GM19043 (cell line): Measurements from ENCODE around the gene DOCK3.

Experiments
- ATAC-seq: cut with Tn5 transposase; IDR thresholded peaks from one replicate; pipeline ENCODE4 v1.9.1; 2021; ENCODE audit warnings: low read depth; ENCODE audit not compliant: unreplicated experiment

The DOCK3 gene, protein sequence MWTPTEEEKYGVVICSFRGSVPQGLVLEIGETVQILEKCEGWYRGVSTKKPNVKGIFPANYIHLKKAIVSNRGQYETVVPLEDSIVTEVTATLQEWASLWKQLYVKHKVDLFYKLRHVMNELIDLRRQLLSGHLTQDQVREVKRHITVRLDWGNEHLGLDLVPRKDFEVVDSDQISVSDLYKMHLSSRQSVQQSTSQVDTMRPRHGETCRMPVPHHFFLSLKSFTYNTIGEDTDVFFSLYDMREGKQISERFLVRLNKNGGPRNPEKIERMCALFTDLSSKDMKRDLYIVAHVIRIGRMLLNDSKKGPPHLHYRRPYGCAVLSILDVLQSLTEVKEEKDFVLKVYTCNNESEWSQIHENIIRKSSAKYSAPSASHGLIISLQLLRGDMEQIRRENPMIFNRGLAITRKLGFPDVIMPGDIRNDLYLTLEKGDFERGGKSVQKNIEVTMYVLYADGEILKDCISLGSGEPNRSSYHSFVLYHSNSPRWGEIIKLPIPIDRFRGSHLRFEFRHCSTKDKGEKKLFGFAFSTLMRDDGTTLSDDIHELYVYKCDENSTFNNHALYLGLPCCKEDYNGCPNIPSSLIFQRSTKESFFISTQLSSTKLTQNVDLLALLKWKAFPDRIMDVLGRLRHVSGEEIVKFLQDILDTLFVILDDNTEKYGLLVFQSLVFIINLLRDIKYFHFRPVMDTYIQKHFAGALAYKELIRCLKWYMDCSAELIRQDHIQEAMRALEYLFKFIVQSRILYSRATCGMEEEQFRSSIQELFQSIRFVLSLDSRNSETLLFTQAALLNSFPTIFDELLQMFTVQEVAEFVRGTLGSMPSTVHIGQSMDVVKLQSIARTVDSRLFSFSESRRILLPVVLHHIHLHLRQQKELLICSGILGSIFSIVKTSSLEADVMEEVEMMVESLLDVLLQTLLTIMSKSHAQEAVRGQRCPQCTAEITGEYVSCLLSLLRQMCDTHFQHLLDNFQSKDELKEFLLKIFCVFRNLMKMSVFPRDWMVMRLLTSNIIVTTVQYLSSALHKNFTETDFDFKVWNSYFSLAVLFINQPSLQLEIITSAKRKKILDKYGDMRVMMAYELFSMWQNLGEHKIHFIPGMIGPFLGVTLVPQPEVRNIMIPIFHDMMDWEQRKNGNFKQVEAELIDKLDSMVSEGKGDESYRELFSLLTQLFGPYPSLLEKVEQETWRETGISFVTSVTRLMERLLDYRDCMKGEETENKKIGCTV (N-terminal part only)

DNA sequence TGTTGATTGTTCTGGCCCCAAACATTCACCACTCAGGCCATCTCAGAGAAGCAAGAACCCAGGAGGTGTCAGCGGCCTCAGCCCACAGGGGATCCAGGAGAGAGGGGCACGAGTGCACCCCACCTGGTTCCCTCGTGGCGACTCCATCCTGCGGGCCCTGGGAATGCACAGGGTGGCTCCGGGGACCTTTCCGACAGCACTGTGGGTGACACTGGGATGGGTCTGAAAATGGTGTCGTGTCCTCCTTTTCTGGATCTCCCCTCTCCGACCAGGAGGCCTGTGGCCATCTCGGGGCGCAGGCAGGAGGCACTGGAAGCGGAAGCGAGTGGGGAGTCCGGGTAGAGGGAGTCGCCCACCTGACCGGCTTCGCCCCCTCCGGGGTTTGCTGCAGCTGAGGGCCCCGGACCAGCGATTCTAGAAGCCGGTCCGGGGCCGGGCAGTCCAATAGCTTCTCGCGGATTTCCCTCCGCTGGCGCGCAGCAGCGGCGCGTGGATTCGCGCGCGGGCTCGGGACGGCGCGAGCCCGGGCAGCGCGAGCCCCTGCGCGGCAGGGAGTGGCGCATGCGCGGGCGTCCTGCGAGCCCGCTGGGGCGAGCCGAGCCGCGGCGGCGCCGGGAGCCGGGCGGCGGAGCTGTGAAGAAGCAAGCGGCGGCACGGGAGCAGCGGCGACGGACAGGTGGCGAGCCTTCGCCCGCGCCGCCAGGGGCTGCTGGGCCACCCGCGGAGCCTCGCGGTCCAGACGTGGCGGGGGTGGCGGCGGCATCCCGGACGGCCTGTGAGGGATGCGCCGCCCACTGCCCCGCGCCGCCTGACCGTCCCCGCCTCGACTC is at the start of gene DOCK3:
Gene DOCK3, plus strand, starts transcription at position 579 of the 830 bp plus-strand sequence. CDS start 337 bp downstream, outside the sequence.
- ATAC-seq = no peak

DNA sequence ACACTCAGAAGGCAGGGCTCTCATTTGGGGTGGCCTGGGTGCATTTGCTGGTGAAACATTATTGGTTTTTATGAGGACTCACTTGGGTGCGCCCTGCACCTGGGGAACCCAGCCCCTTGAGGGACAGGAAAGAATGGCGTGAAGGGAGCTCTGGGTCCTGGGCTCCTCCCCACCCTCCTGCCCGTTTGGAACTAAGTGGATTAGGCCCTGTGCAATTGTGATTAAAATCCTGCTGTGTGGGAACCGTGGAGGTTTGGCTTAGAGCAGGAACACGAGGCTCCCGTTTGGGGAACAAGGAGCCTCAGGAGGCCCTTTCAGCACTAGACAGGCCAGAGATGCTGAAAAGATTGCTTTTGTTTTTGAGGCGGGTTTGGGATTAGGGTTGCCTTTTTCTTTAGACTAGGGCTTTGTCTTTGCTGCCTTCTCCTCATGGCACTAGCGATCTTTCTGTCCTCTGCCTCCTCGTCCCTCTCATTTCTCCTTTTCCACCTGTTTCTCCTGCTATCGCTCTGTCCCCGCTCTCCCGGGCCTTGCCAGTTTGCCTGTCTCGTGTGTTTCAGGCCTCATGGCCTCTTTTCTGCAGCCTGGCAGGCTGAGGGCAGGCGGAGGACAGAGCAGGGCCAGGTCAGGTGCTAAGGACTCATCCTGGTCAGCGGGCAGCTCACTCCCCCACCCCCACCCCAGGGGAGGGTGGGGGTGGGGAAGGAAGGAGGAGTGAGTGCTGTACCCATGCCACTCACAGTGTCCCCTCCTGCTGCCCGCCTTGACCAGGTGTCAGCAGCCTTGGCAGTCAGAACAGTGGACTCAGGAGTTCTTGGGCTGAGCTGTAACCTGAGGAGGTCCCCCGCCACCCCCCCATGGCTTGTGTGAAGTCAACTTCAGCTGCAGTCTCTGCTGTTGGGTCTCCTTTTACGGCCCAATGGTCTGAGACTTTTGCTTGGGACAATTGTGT is 49.2 kb upstream of the DOCK3 start:
- ATAC-seq = no peak

DNA sequence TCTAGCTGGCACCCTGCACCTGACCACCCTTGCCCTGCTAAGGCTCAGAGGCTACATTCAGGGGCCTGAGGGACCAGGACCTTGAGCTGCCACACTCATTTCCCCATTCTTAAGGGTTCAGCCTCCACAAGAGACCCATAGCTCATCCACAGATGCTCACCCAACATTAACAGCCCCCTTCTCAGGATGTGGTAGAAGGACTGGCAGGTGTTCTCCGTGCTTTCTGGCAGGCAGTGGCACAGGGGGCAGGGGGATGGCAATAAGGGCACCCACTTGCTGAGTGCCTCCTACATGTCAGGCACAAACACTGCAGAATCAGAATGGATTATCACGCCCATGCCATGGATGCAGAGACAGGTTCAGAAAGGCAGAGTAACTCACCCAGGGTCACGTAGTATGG is 48.3 kb upstream of the DOCK3 start:
- ATAC-seq = no peak

DNA sequence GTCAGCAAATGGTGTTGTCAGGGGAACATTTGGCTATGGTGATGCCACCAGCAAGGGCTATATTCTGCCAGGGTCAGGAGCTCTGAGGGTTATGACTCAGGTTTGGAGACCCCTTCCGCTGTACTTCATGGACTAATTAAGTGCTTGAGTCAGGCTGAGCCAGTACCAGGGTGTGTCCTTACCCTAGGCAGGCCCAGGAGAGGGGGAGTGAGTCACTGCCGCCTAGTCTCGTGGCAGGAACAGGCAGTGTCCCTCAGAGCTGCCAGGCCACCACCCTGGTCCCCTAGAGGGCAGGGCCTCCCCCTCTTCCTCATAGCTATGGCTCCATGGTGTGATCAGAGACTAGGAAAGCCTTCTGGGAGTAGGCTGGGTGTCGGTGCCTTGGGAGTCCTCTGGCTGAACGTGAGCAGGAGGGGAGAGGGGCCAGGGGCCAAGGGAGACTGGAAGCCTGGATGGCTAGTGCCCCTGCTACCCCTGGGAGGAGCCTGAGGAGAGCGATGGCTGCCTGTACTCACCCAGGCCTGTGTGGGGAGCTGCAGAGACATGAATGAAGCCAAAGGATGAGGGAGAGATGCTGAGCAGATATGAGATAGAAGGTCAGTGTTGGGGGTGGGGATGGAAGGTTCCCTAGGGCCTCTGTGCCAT is 47.2 kb upstream of the DOCK3 start:
- no peak for ATAC-seq

DNA sequence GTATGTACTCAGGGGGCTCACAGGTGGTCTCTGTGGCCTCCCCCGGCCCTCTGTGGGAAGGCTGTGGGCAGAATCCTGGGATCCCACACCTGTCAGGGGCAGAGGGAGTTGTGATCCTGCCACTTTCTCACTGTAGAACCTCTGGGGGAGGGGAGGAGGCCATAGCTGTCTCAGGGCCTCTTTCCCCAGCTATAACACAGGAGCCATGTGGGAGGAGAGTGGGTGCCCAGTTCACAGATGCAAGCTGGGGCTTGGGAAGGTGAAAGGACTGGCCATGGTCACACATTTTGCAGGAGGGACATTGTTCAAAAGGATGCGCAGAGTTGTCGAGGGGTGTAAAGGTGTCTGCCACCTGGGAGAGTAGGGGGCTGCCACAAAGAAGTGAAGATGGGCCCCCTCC is 46.1 kb upstream of the DOCK3 start:
- no peak for ATAC-seq

DNA sequence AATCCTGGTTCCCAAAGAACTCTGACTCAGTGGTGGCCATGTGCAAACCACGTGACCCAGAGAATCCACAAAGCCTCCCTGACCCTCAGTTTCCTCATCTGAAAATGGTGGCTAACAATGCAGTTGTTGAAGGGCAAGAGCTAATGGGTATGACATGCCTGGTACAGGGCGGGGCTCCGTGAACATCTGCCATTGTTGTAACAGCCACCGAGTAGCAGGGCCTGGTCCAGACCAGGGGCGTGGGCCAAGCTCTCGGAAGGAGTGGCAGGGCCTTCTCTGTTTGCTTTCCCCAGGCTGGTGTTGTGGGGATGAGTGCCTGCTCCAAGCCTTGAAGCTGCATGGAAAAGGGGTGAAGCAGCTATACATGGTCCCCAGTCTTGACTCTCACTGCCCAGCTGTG is 44.3 kb upstream of the DOCK3 start:
- ATAC-seq = no peak

DNA sequence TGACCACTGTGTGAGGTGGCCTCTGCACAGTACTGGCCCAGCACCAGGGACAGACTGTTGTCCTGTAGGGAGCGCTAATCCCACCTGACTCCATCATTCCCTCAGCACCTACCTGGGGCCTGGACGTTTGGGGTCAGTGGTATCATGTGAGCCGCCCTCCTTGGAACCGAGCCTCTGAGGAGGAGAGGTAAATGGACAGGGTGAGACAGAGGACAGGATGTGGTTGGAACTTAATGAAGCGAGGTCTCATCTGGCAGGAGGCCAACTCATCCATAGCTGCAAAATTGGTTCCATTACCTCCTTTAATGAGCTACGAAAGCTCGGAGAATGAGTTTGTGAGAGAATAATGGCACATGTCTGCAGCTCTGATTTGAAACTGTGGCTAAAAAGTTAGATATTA is 43.9 kb upstream of the DOCK3 start:
- ATAC-seq = no peak

DNA sequence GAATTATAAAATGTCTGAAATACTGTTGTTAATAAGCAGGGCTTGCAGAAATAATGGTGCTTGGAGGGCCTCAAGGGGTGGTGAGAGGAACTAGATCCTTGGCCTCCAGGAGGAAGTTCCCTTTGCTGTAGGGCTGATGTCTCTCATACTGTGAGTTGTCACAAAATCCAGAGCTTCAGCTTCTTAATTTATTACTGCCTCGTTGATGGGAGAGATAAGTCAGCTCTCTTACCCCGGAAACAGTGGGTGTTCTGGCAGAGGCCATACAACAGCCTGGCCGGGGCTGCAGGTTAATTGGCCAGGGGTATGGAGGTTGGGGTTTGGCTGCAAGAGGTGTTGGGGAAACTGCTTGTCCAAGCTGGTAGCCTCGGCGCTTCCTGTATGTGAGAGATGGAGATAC is 42.3 kb upstream of the DOCK3 start:
- ATAC-seq = no peak

DNA sequence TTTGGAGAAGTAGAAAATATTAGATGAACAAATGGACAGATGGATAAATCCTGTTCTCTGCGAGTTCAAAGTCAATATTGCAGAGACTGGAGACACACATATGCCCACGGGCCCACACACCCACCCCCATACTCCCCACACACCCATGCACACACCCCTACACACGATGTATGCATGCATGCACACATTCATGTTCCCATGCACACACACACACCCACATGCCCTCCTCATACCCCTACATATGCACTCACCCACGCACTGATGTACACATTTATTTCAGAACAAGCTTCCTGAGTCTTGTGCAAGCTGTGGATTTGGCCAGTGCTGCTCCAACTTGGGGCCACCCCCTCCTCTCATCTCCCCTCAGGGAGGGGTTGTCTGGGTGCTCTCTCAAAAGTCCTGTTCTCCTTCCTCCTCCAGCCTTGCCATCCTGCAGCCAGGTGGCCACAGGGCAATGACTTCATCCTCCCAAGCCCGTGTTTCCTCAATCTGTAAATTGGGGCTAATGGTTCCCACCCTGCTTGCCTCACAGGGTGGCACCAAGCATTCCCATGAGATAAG is 41.4 kb upstream of the DOCK3 start:
- no peak for ATAC-seq

DNA sequence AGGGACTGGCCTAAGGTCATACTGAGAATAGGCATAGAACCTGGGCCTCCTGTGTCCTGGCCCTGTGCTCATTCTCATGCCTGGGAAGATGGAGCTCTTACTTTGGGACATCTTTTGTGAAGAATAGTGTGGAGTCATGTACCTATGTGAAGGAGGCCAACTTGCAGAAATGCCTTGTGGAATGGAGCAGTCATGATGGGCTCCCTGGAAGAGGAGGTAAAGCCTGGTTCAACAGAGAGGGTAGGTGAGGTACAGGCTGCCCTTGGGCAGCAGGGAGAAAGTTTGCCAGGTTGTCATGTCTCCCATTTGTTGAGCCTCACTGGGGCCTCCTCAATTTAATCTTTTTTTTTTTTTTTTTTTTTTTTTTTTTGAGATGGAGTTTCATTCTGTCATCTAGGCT is 39.7 kb upstream of the DOCK3 start:
- ATAC-seq = no peak

DNA sequence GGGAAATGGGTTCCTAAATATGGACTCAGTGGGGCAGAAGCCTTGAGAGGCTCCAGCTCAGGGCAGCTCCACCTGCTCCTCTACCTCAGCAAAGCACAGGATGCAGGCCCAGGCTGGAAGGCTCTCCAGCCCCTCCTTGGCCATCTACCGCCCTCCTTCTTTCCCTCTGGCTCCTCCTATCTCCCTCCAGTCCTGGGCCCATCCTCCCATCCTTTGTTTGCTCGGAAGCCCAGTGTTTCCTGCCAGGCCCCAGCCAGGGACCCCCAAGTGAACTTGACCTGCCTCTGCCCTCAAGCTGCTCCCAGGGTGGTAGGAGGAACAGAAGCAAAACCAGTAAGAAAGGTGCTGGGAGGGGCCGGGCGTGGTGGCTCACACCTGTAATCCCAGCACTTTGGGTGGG is 37.7 kb upstream of the DOCK3 start:
- no peak for ATAC-seq

DNA sequence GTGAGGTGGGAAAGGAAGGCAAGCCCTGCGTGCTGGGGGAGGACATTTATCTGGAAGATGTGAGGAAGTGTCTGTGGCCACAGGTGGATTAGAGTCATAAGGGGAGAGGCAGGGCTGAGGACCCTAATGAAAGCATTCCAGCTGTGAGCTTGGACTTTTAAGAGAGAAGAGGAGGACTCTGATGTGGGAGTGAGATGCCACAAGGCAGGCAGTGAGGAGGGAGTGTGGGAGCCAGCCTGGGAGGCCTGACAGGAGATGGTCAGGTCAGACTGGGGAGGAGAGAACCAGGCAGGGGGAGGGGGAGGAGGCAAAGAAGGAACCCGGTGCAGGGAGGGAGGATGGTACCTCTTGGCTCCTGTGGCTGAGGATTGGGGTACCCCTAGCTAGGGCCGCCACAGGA is 36.8 kb upstream of the DOCK3 start:
- ATAC-seq = no peak

DNA sequence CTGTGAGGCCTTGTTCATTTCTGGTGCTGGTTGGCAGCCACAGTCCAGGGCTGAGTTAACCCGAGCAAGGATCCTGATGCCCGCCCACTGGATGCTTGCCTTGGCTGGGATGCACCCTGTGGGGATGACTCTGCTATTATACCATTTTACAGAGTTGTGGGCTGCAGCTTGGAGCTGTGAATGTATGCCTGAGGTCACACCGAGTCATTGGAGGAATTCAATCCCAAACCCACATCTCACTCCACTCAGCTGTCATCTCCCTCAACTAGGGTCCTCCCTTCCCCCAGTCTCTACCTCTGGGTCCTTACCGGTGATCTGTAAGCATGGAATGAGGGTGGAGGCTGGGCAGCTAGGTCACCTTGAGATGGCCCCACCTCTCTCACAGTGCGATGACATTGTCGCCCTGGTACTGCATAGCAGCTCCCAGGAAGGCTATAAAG is 35.7 kb upstream of the DOCK3 start:
- ATAC-seq = no peak

DNA sequence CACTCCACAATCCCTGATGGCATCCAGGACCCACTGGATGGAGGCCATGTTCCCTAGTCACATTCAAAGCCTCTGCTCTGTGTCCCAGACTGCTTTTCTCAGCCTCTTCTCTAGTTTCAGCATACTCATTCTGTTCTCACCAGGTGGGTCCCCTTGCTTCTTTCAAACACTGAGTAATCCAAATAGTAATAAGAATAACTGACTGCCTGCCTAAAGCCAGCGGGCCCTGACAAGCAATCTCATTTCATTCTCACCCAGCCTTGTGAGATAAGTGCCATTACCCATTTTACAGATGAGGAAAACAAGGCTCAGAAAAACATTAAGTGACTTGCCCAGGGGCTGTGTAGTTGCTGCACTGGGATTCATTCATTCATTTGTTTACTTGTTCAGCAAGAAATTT is 32.3 kb upstream of the DOCK3 start:
- ATAC-seq = no peak

DNA sequence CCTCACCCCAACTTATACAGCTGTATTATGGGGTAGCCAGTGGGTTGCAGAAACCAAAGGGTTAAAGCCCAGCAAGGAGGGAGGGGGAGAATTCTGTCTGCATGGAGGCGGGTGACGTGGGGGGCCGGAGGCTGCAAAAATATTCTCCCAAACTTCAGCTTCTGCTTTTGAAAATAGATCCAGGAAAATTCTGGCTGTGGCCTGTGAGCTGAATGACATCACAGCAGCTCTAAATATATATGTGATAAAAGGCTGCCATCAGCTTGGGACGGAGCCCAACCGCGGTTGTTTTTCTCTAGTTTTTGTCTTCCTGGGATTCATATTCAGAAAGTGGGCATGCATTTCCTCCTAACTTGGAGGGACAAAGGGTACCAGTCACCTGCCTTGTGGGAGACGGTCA is 30.2 kb upstream of the DOCK3 start:
- ATAC-seq = no peak

DNA sequence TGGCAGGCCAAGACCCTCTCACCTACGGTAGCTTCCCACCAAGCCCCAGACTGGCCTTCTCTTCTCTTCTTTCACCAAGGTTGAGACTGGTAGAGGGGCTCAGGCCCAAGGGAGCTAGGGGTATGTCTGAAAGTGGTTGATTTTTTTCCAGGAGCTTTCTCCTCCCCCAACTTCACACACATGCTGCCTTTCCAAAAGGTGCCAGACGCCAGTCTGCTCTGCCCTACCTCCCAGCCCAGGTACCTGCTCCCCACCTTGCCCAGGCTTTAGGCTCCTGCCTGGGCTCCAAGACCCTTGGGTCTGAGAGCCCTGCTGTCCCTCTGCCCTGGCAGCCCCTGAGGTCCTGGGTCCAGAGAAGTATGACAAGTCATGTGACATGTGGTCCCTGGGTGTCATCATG is 29.3 kb upstream of the DOCK3 start:
- ATAC-seq = no peak

DNA sequence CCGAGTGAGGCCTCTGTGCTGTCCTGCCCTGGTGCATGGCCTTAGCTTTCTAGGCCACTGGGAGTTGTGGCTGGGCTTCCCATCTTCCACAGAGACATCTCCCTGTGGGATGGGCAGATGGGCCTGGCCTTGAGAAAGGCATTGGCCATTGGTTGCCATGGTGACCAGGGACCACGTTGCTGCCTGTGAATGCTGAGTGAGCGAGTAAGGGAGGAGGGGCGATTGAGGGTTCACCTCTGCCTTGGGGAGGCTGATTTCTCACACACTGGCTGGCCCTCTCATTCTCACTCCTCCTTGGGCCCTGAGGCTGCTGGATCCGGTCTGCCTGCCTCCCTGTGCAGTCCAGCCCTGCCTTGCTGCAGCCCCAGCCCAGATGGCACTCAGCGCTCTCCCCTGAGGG is 26.4 kb upstream of the DOCK3 start:
- no peak for ATAC-seq

DNA sequence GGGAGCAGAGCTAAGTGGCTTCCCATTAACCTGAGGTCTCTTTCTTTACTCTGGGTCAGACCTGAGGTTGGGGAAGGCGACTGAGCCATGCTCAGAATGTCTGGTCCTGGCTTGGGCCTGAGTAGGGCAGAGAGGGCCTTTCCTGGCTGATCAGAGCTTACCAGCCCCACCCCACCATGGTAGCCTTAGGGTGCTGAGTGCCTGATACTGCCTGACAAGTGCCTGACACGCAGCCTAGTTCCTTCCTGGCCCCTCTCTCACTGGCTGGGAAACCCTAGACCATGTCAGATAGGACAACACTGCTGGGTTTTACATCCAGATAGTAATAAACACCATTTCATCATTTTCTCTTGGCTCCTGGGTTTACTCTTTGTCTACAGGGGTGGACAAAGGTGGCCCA is 25.8 kb upstream of the DOCK3 start:
- ATAC-seq = no peak
